K562 (cell line): ENCODE data around the gene SLC66A2. TPM values are rescaled to one million over a fixed set of nuclear protein-coding genes. Genes with fewer than 3 reads are reported as not detected.

Experiments
- ATAC-seq: fragments of 200-7000 bp; cut with Tn5 transposase; 3 replicates; pipeline ENCODE4 v1.9.1; 2020; ENCODE audit warnings: moderate library complexity
- BruUV-seq: library from RNA; stranded (reverse); fragments of 400-500 nt; replicated peaks from 2 replicates; lab custom pipeline; 2021; lab: Mats Ljungman, UMichigan
- CTCF ChIA-PET: fragments of 300-600 bp; formaldehyde crosslinking; extraction: SDS; loops from one replicate; lab custom pipeline; 2021; ENCODE audit warnings: low intra/inter-chr PET ratio; lab: Yijun Ruan, JAX
- POLR2A ChIA-PET: fragments of 300-600, 350-650 bp; sonication (Branson Sonifier 250); formaldehyde crosslinking; extraction: SDS; loops from one replicate; lab custom pipeline; 2021; ENCODE audit warnings: antibody characterized with exemption, inconsistent platforms; lab: Yijun Ruan, JAX
- DNase-seq, 4 experiments: peaks; one replicate each; pipeline versions ENCODE4 v3.0.0 to v3.0.0-alpha.2; 2011 to 2018; ENCODE audit warnings: low spot score in 3 of 4, mixed read lengths in 3 of 4; ENCODE audit errors: extremely low read depth in 1 of 4
- FAIRE-seq: peaks from 2 replicates; lab custom pipeline; 2011; peaks lifted over from hg19 to GRCh38; lab: Jason Lieb, UNC
- H2AFZ ChIP-seq: 2 replicates; pipeline ENCODE4 v1.6.0; 2011; ENCODE audit warnings: low read depth, low read length, control low read depth, inconsistent platforms
- H3K27ac ChIP-seq: fragments of 200-600 bp; 3 replicates; pipeline ENCODE4 v1.8.0; 2011; ENCODE audit warnings: low read depth, mild to moderate bottlenecking, control low read depth, inconsistent platforms, low read length, moderate library complexity, mixed read lengths; ENCODE audit errors: extremely low read depth
- H3K27me3 ChIP-seq, 2 experiments: fragments of 300-600 bp in 1 of 2; 2 replicates in 1 of 2; 3 replicates in 1 of 2; pipeline versions ENCODE4 v1.6.0 to v1.8.0; 2011; ENCODE audit warnings: inconsistent platforms in 2 of 2, low read length in 2 of 2, mild to moderate bottlenecking in 1 of 2, mixed read lengths in 1 of 2, moderate library complexity in 1 of 2; ENCODE audit not compliant: control insufficient read depth in 2 of 2, insufficient read depth in 2 of 2
- H3K36me3 ChIP-seq: fragments of 300-600 bp; 3 replicates; pipeline ENCODE4 v1.8.0; 2011; ENCODE audit warnings: mild to moderate bottlenecking, low read length, inconsistent platforms; ENCODE audit not compliant: control insufficient read depth, insufficient read depth
- H3K4me1 ChIP-seq, 2 experiments: fragments of 200-600 bp in 1 of 2; replicated peaks in 1 of 2; 2 replicates in 1 of 2; 3 replicates in 1 of 2; pipeline versions ENCODE4 v1.5.1 to v1.8.0; 2011; ENCODE audit warnings: inconsistent platforms in 2 of 2, low read length in 2 of 2, mild to moderate bottlenecking in 1 of 2, mixed read lengths in 1 of 2, moderate library complexity in 1 of 2; ENCODE audit not compliant: control insufficient read depth in 2 of 2, insufficient read depth in 2 of 2
- H3K4me2 ChIP-seq: 2 replicates; pipeline ENCODE4 v1.6.1; 2011; ENCODE audit warnings: low read length, control low read depth, inconsistent platforms, mixed read lengths; ENCODE audit not compliant: insufficient read depth
- H3K4me3 ChIP-seq: fragments of 200-600 bp; sonication (generic), shearing (Covaris generic); 2 replicates; pipeline ENCODE4 v1.5.1; 2016; ENCODE audit warnings: control low read depth, inconsistent platforms
- H3K79me2 ChIP-seq: fragments of 200-600 bp; 3 replicates; pipeline ENCODE4 v1.8.0; 2011; ENCODE audit warnings: low read length, inconsistent platforms; ENCODE audit not compliant: control insufficient read depth, insufficient read depth
- H3K9ac ChIP-seq, 2 experiments: 2 replicates each; pipeline versions ENCODE4 v1.6.0 to v1.6.1; 2011; ENCODE audit warnings: low read depth in 2 of 2, low read length in 2 of 2, control low read depth in 1 of 2, inconsistent platforms in 1 of 2, mild to moderate bottlenecking in 1 of 2, mixed read lengths in 1 of 2; ENCODE audit not compliant: insufficient read depth in 1 of 2
- H3K9me1 ChIP-seq: one replicate; pipeline ENCODE4 v1.6.0; 2011; ENCODE audit warnings: inconsistent platforms, mild to moderate bottlenecking, low read length, moderate library complexity; ENCODE audit not compliant: control insufficient read depth, insufficient read depth
- H3K9me3 ChIP-seq: replicated peaks from 2 replicates; pipeline ENCODE4 v1.5.1; 2011; ENCODE audit warnings: low read depth, low read length, inconsistent platforms; ENCODE audit not compliant: control insufficient read depth, insufficient read depth
- H4K20me1 ChIP-seq: replicated peaks from 2 replicates; pipeline ENCODE4 v1.6.1; 2011; ENCODE audit warnings: low read length, inconsistent platforms, mixed read lengths; ENCODE audit not compliant: control insufficient read depth, insufficient read depth
- E2F3 ChIP-seq: fragments of 250-450 bp; sonication (Bioruptor Pico); IDR thresholded peaks from 2 replicates; pipeline ENCODE4 v1.4.0; 2020; ENCODE audit warnings: mild to moderate bottlenecking
- HDAC1 ChIP-seq, 2 experiments: fragments of 450-650 bp; IDR thresholded peaks; 2 replicates each; pipeline ENCODE4 v1.6.1; 2016 to 2017; ENCODE audit warnings: inconsistent platforms in 1 of 2, mild to moderate bottlenecking in 1 of 2, moderate library complexity in 1 of 2
- HNRNPK ChIP-seq: fragments of 200-400 bp; formaldehyde crosslinking; IDR thresholded peaks from one replicate; pipeline ENCODE4 v1.6.1; 2018; ENCODE audit warnings: mild to moderate bottlenecking, low read depth, low read length; ENCODE audit not compliant: poor library complexity, severe bottlenecking
- MAX ChIP-seq: sonication (generic); formaldehyde crosslinking; IDR thresholded peaks from 2 replicates; pipeline ENCODE4 v1.9.0; 2022; ENCODE audit warnings: mild to moderate bottlenecking, missing genetic modification reagents
- RBM17 ChIP-seq: fragments of 200-400 bp; formaldehyde crosslinking; IDR thresholded peaks from 2 replicates; pipeline ENCODE4 v1.6.1; 2017; ENCODE audit warnings: low read depth, mild to moderate bottlenecking, low read length, borderline replicate concordance
- SRF ChIP-seq, 2 experiments: fragments of 250-450, 450-650 bp in 1 of 2; sonication (Bioruptor Pico) in 1 of 2; sonication (generic) in 1 of 2; formaldehyde crosslinking; IDR thresholded peaks; 2 replicates each; pipeline versions ENCODE4 v1.5.0 to v1.5.1; 2020 to 2022; ENCODE audit warnings: mild to moderate bottlenecking in 1 of 2, missing genetic modification reagents in 1 of 2
- TAL1 ChIP-seq: fragments of 450-650 bp; IDR thresholded peaks from 2 replicates; pipeline ENCODE4 v1.6.1; 2016; ENCODE audit warnings: mild to moderate bottlenecking
- ZNF695 ChIP-seq: fragments of 450-650 bp; formaldehyde crosslinking; IDR thresholded peaks from 2 replicates; pipeline ENCODE4 v1.4.0; 2020; ENCODE audit warnings: mild to moderate bottlenecking, moderate library complexity
- WGBS: fragments of 100-300 bp; shearing (Covaris generic); methylation state at CpG from one replicate; pipeline ENCODE4 v1.1.6; 2016; ENCODE audit warnings: low coverage, mixed read lengths; ENCODE audit not compliant: insufficient coverage; ENCODE audit errors: missing lambda C conversion rate; 5-methylcytosine and 5-hydroxymethylcytosine counted together
- in situ Hi-C: fragments of 300-500 bp; cut with MboI; formaldehyde crosslinking; loops from 4 replicates; pipeline ENCODE4 v1.15.0; 2018; ENCODE audit warnings: inconsistent platforms, mixed read lengths
- intact Hi-C: fragments of 100-400 bp; cut with micrococcal nuclease; formaldehyde crosslinking; loops from 2 replicates; pipeline ENCODE4 v1.14.2; 2022
- polyA plus RNA-seq, 8 experiments: library from polyadenylated mRNA; depleted of rRNA in 4 of 8; stranded (reverse) in 5 of 8; unstranded in 3 of 8; fragments of >200 nt; fragmentation: Nextera tagmentation in 2 of 8; fragmentation: Illumina TruSeq in 1 of 8; extraction: Ambion mirVana in 2 of 8; extraction: Trizol in 1 of 8; gene quantifications; 2 replicates each; pipeline versions ENCODE4 v1.2.1 to v1.2.3, GENCODE V29; 2011 to 2014; ENCODE audit warnings: inconsistent platforms in 1 of 8, missing spikeins in 1 of 8
- total RNA-seq, 7 experiments: library from RNA; depleted of rRNA in 6 of 7; stranded (reverse); fragments of >200 nt in 6 of 7; fragmentation: Illumina TruSeq in 2 of 7; extraction: Trizol in 2 of 7; gene quantifications; 2 replicates each; pipeline versions ENCODE4 v1.2.1 to v1.2.3, GENCODE V29; 2011 to 2021; ENCODE audit warnings: low replicate concordance in 1 of 7
- TF ChIP-seq, protein P1 (sequence below), 2 experiments: fragments of 450-650 bp; IDR thresholded peaks; 2 replicates each; pipeline ENCODE4 v1.6.1; 2016; ENCODE audit warnings: mild to moderate bottlenecking in 2 of 2, borderline replicate concordance in 1 of 2, low read depth in 1 of 2, moderate library complexity in 1 of 2
- TF ChIP-seq, protein P2 (sequence below): fragments of 450-650 bp; IDR thresholded peaks from 2 replicates; pipeline ENCODE4 v1.6.1; 2017; ENCODE audit warnings: mild to moderate bottlenecking, moderate library complexity

The SLC66A2 gene
- total and polyA plus RNA-seq, 9 of the 15 experiments (the other 6 are each of a cell fraction or from before 2014, with no cell fraction given): 0.25 to 17.5 (median 5.6) TPM

GRCh38 chr18:79955302-79956075, 4.0 kb upstream of the SLC66A2 start:
- FAIRE-seq (no peak), DNase-seq (no peak), ATAC-seq (no peak)
- CTCF ChIA-PET: no interaction called here
- Histone ChIP-seq H2AFZ (no peak overlapping the region), H3K36me3 (no peaks in the 10 kb centered on the region), H3K9me1 (no peaks in the 10 kb centered on the region), H3K79me2 (peaks cover under 1% of the 10 kb centered on the region; the same call in 1 of the 3 replicates), H3K4me2 (no peak overlapping the region), H3K4me3 (no peak overlapping the region), H3K27me3 (no peaks in the 10 kb centered on the region), H4K20me1 (no peaks in the 10 kb centered on the region), H3K9me3 (no peaks in the 10 kb centered on the region), H3K9ac (no peak overlapping the region), H3K4me1 (peaks cover 7 to 21% of the 10 kb centered on the region in 2 experiments; a peak in 4 of 5 replicates), H3K27ac (no peak overlapping the region)
- no TSS peak for BruUV-seq
- in situ Hi-C loops (no loop called here), intact Hi-C loops (no loop called here)
- POLR2A ChIA-PET: interaction anchor here (1.9 kb wide), 1 partner anchor 13 kb away, joined by 7 read pairs; no protein-coding TSS in a partner anchor
- 55% methylated on average over 10 of the region's 12 CpGs for WGBS
- TF ChIP-seq, protein P1, sequence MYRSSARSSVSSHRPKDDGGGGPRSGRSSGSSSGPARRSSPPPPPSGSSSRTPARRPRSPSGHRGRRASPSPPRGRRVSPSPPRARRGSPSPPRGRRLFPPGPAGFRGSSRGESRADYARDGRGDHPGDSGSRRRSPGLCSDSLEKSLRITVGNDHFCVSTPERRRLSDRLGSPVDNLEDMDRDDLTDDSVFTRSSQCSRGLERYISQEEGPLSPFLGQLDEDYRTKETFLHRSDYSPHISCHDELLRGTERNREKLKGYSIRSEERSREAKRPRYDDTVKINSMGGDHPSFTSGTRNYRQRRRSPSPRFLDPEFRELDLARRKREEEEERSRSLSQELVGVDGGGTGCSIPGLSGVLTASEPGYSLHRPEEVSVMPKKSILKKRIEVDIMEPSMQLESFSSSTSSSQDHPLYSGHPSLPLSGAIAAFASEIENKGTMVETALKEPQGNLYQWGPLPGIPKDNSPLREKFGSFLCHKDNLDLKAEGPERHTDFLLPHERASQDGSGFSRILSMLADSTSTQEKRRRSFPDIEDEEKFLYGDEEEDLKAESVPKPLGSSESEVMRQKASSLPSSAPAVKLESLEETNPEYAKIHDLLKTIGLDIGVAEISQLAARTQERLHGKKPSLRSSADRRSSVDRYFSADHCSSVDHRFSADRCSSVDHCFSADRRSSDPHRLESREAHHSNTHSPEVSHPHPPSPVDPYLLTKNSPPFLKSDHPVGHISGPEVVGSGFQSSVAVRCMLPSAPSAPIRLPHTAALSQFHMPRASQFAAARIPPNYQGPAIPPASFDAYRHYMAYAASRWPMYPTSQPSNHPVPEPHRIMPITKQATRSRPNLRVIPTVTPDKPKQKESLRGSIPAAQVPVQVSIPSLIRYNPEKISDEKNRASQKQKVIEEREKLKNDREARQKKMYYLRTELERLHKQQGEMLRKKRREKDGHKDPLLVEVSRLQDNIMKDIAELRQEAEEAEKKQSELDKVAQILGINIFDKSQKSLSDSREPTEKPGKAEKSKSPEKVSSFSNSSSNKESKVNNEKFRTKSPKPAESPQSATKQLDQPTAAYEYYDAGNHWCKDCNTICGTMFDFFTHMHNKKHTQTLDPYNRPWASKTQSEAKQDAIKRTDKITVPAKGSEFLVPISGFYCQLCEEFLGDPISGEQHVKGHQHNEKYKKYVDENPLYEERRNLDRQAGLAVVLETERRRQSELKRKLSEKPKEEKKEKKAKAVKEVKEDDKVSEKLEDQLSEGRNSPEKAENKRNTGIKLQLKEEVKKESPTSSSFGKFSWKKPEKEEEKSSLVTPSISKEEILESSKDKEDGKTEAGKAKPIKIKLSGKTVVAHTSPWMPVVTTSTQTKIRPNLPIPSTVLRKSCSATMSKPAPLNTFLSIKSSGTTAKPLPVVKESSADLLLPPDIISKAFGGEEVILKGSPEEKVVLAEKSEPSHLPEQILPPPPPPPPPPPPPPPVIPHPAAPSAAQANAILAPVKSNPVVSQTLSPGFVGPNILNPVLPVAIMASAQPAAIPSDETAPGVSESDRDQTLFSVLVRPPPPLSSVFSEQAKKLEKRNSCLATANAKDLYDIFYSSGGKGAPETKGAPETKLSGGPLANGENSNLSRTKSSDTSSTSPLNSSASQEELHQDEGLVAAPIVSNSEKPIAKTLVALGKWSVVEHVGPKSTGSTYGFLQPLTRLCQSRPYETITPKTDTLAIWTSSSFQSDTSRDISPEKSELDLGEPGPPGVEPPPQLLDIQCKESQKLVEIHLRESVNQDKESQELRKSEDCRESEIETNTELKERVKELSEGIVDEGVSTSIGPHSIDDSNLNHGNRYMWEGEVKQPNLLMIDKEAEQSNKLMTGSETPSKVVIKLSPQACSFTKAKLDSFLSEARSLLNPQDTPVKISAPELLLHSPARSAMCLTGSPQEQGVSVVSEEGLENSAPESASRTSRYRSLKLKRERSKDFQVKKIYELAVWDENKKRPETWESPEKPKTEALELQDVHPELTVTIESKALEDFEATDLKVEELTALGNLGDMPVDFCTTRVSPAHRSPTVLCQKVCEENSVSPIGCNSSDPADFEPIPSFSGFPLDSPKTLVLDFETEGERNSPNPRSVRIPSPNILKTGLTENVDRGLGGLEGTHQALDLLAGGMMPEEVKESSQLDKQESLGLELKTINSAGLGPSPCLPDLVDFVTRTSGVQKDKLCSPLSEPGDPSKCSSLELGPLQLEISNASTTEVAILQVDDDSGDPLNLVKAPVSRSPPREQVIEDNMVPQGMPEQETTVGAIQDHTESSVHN (IDR thresholded peaks at IDR 0.05; ENCODE audit: borderline replicate concordance in 1 of 2, low read depth in 1 of 2): no peak
- TF ChIP-seq HDAC1 (IDR thresholded peaks at IDR 0.05) (no peak), ZNF695 (CRISPR knock-in tag) (no peak), MAX (CRISPR knock-in tag) (no peak), E2F3 (no peak), SRF (CRISPR knock-in tag; IDR thresholded peaks at IDR 0.05) (no peak), RBM17 (no peak), TAL1 (no peak), HNRNPK (no peak)
- TF ChIP-seq, protein P2, sequence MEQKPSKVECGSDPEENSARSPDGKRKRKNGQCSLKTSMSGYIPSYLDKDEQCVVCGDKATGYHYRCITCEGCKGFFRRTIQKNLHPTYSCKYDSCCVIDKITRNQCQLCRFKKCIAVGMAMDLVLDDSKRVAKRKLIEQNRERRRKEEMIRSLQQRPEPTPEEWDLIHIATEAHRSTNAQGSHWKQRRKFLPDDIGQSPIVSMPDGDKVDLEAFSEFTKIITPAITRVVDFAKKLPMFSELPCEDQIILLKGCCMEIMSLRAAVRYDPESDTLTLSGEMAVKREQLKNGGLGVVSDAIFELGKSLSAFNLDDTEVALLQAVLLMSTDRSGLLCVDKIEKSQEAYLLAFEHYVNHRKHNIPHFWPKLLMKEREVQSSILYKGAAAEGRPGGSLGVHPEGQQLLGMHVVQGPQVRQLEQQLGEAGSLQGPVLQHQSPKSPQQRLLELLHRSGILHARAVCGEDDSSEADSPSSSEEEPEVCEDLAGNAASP: no peak
